HepG2 (cell line): Measurements from ENCODE around the gene AGPAT2. TPM values are rescaled to one million over a fixed set of nuclear protein-coding genes. Genes with fewer than 3 reads are reported as not detected.
A peak's percentile ranks its signal among the peaks of the same experiment; 100 is the strongest.

Source experiments
- ATAC-seq: fragments of 200-7000 bp; cut with Tn5 transposase; 3 replicates; pipeline ENCODE4 v1.9.1; 2020; ENCODE audit warnings: mild to moderate bottlenecking, moderate library complexity
- BruUV-seq: library from RNA; stranded (reverse); fragments of 400-500 nt; replicated peaks from 2 replicates; lab custom pipeline; 2021; lab: Mats Ljungman, UMichigan
- CTCF ChIA-PET: fragments of 300-600 bp; formaldehyde crosslinking; extraction: SDS; loops from one replicate; lab custom pipeline; 2021; ENCODE audit warnings: low total read pairs, inconsistent platforms, low intra/inter-chr PET ratio; lab: Yijun Ruan, JAX
- POLR2A ChIA-PET: fragments of 350-600 bp; sonication (Branson Sonifier 250); formaldehyde crosslinking; loops from one replicate; lab custom pipeline; 2020; ENCODE audit warnings: antibody characterized with exemption, inconsistent platforms; lab: Yijun Ruan, JAX
- DNase-seq: peaks from one replicate; pipeline ENCODE4 v3.0.0-alpha.2; 2015; ENCODE audit warnings: low spot score
- FAIRE-seq: peaks from 3 replicates; lab custom pipeline; 2011; peaks lifted over from hg19 to GRCh38; lab: Jason Lieb, UNC
- H2AFZ ChIP-seq: one replicate; pipeline ENCODE4 v1.6.1; 2011; ENCODE audit warnings: low read length, inconsistent platforms
- H3K27ac ChIP-seq: fragments of 300-600 bp; 3 replicates; pipeline ENCODE4 v1.8.0; 2011; ENCODE audit warnings: mixed run types, mild to moderate bottlenecking, mixed read lengths, low read length, inconsistent platforms; ENCODE audit not compliant: insufficient read depth; ENCODE audit errors: extremely low read length
- H3K27me3 ChIP-seq, 2 experiments: fragments of 200-600 bp in 1 of 2; 2 replicates in 1 of 2; 3 replicates in 1 of 2; pipeline versions ENCODE4 v1.6.0 to v1.8.0; 2011; ENCODE audit warnings: low read length in 2 of 2, mild to moderate bottlenecking in 2 of 2, moderate library complexity in 2 of 2, inconsistent platforms in 1 of 2; ENCODE audit not compliant: insufficient read depth in 2 of 2, control insufficient read depth in 1 of 2
- H3K36me3 ChIP-seq, 2 experiments: fragments of 200-600 bp in 1 of 2; replicated peaks in 1 of 2; 2 replicates in 1 of 2; 3 replicates in 1 of 2; pipeline versions ENCODE4 v1.5.1 to v1.8.0; 2011; ENCODE audit warnings: low read length in 2 of 2, inconsistent platforms in 1 of 2; ENCODE audit not compliant: insufficient read depth in 2 of 2, control insufficient read depth in 1 of 2
- H3K4me1 ChIP-seq: 2 replicates; pipeline ENCODE4 v1.5.1; 2012; ENCODE audit warnings: low read length, inconsistent platforms; ENCODE audit not compliant: insufficient read depth
- H3K4me2 ChIP-seq: 2 replicates; pipeline ENCODE4 v1.6.0; 2011; ENCODE audit warnings: low read depth, low read length, inconsistent platforms
- H3K4me3 ChIP-seq, 3 experiments: fragments of 200-600 bp in 1 of 3; sonication (generic), shearing (Covaris generic) in 1 of 3; replicated peaks in 1 of 3; 2 replicates each; pipeline ENCODE4 v1.5.1; 2011 to 2016; ENCODE audit warnings: low read length in 3 of 3, inconsistent platforms in 2 of 3, low read depth in 2 of 3, mild to moderate bottlenecking in 2 of 3, control low read depth in 1 of 3, mixed read lengths in 1 of 3; ENCODE audit not compliant: insufficient read depth in 1 of 3
- H3K79me2 ChIP-seq: one replicate; pipeline ENCODE4 v1.6.1; 2011; ENCODE audit warnings: low read length, inconsistent platforms; ENCODE audit not compliant: insufficient read depth
- H3K9ac ChIP-seq: 2 replicates; pipeline ENCODE4 v1.6.0; 2011; ENCODE audit warnings: mild to moderate bottlenecking, low read depth, low read length, inconsistent platforms; ENCODE audit not compliant: insufficient read depth
- H3K9me3 ChIP-seq: 2 replicates; pipeline ENCODE4 v1.5.1; 2012; ENCODE audit warnings: mild to moderate bottlenecking, low read length
- H4K20me1 ChIP-seq: 2 replicates; pipeline ENCODE4 v1.6.0; 2011; ENCODE audit warnings: inconsistent platforms, mild to moderate bottlenecking, low read length, moderate library complexity; ENCODE audit not compliant: insufficient read depth
- CCAR2 ChIP-seq: fragments of 200-400 bp; formaldehyde crosslinking; optimal IDR thresholded peaks from 2 replicates; pipeline ENCODE3; 2018; ENCODE audit warnings: low read depth, mild to moderate bottlenecking, low read length, moderate library complexity
- GABPA ChIP-seq, 2 experiments: IDR thresholded peaks; 2 replicates each; pipeline ENCODE4 v1.6.1; 2011 to 2016; ENCODE audit warnings: low read depth in 2 of 2, low read length in 1 of 2, missing biosample characterization in 1 of 2, missing genetic modification characterization in 1 of 2
- MTA1 ChIP-seq: sonication (generic); formaldehyde crosslinking; IDR thresholded peaks from 2 replicates; pipeline ENCODE4 v1.4.0; 2020; ENCODE audit warnings: missing genetic modification reagents, mild to moderate bottlenecking, borderline replicate concordance
- NPAS2 ChIP-seq: sonication (generic); formaldehyde crosslinking; IDR thresholded peaks from 2 replicates; pipeline ENCODE4 v1.8.0; 2022; ENCODE audit warnings: mild to moderate bottlenecking, missing genetic modification reagents, borderline replicate concordance
- PHF21A ChIP-seq: sonication (generic); formaldehyde crosslinking; IDR thresholded peaks from 2 replicates; pipeline ENCODE4 v1.5.0; 2020; ENCODE audit warnings: mild to moderate bottlenecking, missing genetic modification reagents
- ZNF75D ChIP-seq: sonication (generic); formaldehyde crosslinking; IDR thresholded peaks from 2 replicates; pipeline ENCODE4 v1.8.1; 2023; ENCODE audit warnings: missing genetic modification reagents, mild to moderate bottlenecking, borderline replicate concordance
- ZXDC ChIP-seq: sonication (generic); formaldehyde crosslinking; IDR thresholded peaks from 2 replicates; pipeline ENCODE4 v1.5.0; 2020; ENCODE audit warnings: mild to moderate bottlenecking, missing genetic modification reagents
- WGBS: methylation state at CpG from one replicate; pipeline ENCODE4 v1.1.6; 2017; ENCODE audit warnings: low lambda C conversion rate; 5-methylcytosine and 5-hydroxymethylcytosine counted together
- in situ Hi-C: cut with HindIII; loops from 2 replicates; pipeline ENCODE4 v1.10.0; 2017; ENCODE audit warnings: low pct_unique_long_range_greater_than_20kb; ENCODE audit not compliant: extremely low pct_ligation_motif_present
- intact Hi-C: fragments of 100-400 bp; cut with micrococcal nuclease; formaldehyde crosslinking; loops from one replicate; pipeline ENCODE4 v1.10.0; 2022; ENCODE audit not compliant: unreplicated experiment
- polyA plus RNA-seq, 8 experiments: library from polyadenylated mRNA; depleted of rRNA in 3 of 8; stranded (reverse) in 7 of 8; unstranded in 1 of 8; fragments of >200 nt; fragmentation: Illumina TruSeq in 4 of 8; extraction: Trizol in 4 of 8; gene quantifications; 2 replicates each; pipeline versions ENCODE4 v1.2.1 to v1.2.3, GENCODE V29; 2011 to 2016; ENCODE audit warnings: low read depth in 4 of 8, missing spikeins in 1 of 8, mixed read lengths in 1 of 8; ENCODE audit not compliant: insufficient read depth in 1 of 8
- total RNA-seq, 5 experiments: library from RNA; depleted of rRNA; stranded (reverse); fragments of >200 nt; fragmentation: Illumina TruSeq; extraction: Trizol; gene quantifications; 2 replicates each; pipeline ENCODE4 v1.2.3, GENCODE V29; 2016; ENCODE audit warnings: low read depth in 1 of 5
- TF ChIP-seq, protein P1 (sequence below): sonication (generic); formaldehyde crosslinking; IDR thresholded peaks from 2 replicates; pipeline ENCODE4 v1.5.0; 2020; ENCODE audit warnings: mild to moderate bottlenecking, missing genetic modification reagents, borderline replicate concordance
- TF ChIP-seq, protein P2 (sequence below): sonication (generic); formaldehyde crosslinking; conservative IDR thresholded peaks from 2 replicates; pipeline ENCODE4 v1.8.0; 2022; ENCODE audit warnings: low read depth, missing genetic modification reagents

AGPAT2 gene
- total and polyA plus RNA-seq, 2 of the 13 experiments (the other 11 are each of a cell fraction or from before 2014, with no cell fraction given), result 3.9 to 25.8 TPM

DNA sequence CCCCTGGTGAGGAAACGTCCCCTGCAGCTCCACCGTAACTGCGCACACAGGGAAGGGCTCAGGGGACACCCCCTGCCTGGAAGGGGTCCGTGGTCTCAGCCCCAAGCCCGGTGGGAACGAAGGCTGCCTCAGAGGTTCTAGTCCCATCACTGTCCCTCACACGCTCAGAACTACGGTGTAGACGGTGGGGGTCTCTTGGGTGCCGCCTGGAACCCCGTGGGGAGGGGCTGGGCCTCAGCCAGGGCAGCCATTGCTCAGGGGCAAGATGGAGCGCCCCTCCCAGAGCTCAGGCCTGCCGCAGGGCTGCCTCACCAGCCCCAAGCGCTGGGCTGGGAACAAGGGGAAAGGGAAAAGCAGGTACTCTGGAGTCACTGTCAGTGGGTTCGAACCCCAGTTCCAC is 2.9 kb downstream of the AGPAT2 start:
- Histone ChIP-seq H3K4me2 (no peak overlapping the region), H3K4me1 (peaks cover 49% of the 10 kb centered on the region), H3K36me3 (no peaks in the 10 kb centered on the region), H3K27me3 (peaks cover 5 to 38% of the 10 kb centered on the region in 2 experiments), H3K79me2 (no peaks in the 10 kb centered on the region), H4K20me1 (no peaks in the 10 kb centered on the region), H2AFZ (no peak overlapping the region), H3K4me3 (no peak overlapping the region), H3K27ac (no peak overlapping the region), H3K9ac (no peak overlapping the region), H3K9me3 (no peaks in the 10 kb centered on the region)
- in situ Hi-C loops, result no loop called here
- 91% methylated on average over 13 of the region's 15 CpGs for WGBS
- FAIRE-seq (no peak), ATAC-seq (no peak), DNase-seq (no peak)
- TF ChIP-seq, protein P1, sequence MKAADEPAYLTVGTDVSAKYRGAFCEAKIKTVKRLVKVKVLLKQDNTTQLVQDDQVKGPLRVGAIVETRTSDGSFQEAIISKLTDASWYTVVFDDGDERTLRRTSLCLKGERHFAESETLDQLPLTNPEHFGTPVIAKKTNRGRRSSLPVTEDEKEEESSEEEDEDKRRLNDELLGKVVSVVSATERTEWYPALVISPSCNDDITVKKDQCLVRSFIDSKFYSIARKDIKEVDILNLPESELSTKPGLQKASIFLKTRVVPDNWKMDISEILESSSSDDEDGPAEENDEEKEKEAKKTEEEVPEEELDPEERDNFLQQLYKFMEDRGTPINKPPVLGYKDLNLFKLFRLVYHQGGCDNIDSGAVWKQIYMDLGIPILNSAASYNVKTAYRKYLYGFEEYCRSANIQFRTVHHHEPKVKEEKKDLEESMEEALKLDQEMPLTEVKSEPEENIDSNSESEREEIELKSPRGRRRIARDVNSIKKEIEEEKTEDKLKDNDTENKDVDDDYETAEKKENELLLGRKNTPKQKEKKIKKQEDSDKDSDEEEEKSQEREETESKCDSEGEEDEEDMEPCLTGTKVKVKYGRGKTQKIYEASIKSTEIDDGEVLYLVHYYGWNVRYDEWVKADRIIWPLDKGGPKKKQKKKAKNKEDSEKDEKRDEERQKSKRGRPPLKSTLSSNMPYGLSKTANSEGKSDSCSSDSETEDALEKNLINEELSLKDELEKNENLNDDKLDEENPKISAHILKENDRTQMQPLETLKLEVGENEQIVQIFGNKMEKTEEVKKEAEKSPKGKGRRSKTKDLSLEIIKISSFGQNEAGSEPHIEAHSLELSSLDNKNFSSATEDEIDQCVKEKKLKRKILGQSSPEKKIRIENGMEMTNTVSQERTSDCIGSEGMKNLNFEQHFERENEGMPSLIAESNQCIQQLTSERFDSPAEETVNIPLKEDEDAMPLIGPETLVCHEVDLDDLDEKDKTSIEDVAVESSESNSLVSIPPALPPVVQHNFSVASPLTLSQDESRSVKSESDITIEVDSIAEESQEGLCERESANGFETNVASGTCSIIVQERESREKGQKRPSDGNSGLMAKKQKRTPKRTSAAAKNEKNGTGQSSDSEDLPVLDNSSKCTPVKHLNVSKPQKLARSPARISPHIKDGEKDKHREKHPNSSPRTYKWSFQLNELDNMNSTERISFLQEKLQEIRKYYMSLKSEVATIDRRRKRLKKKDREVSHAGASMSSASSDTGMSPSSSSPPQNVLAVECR, result 0 out of 2 replicates have a peak, but pooled peaks have one; percentile 17
- TF ChIP-seq GABPA (IDR thresholded peaks at IDR 0.05; ENCODE audit: low read depth, low read length), result no peak
- TF ChIP-seq GABPA (CRISPR knock-in tag; IDR thresholded peaks at IDR 0.05; ENCODE audit: low read depth), result no peak
- intact Hi-C loops, result no loop called here
- ChIA-PET CTCF (no interaction called here), POLR2A (no interaction called here)
- BruUV-seq, result no TSS peak

GRCh38 chr9:136683755-136684154 is 3.5 kb downstream of the AGPAT2 start:
- Histone ChIP-seq H3K9me3 (no peaks in the 10 kb centered on the region), H3K36me3 (no peaks in the 10 kb centered on the region), H4K20me1 (no peaks in the 10 kb centered on the region), H3K79me2 (no peaks in the 10 kb centered on the region), H3K4me2 (no peak overlapping the region), H3K27me3 (peaks cover 3 to 35% of the 10 kb centered on the region in 2 experiments), H3K4me3 (no peak overlapping the region), H3K9ac (no peak overlapping the region), H3K27ac (no peak overlapping the region), H2AFZ (no peak overlapping the region), H3K4me1 (peaks cover 55% of the 10 kb centered on the region)
- intact Hi-C loops (no loop called here), in situ Hi-C loops (no loop called here)
- FAIRE-seq (no peak), DNase-seq (no peak), ATAC-seq (no peak)
- WGBS, result 67% methylated on average over 4 of the region's 14 CpGs
- POLR2A ChIA-PET, result no interaction called here
- CTCF ChIA-PET, result no interaction called here
- BruUV-seq, result no TSS peak
- no peak for TF ChIP-seq ZNF75D (CRISPR knock-in tag)
- TF ChIP-seq ZXDC (CRISPR knock-in tag), result no peak
- TF ChIP-seq, protein P2, sequence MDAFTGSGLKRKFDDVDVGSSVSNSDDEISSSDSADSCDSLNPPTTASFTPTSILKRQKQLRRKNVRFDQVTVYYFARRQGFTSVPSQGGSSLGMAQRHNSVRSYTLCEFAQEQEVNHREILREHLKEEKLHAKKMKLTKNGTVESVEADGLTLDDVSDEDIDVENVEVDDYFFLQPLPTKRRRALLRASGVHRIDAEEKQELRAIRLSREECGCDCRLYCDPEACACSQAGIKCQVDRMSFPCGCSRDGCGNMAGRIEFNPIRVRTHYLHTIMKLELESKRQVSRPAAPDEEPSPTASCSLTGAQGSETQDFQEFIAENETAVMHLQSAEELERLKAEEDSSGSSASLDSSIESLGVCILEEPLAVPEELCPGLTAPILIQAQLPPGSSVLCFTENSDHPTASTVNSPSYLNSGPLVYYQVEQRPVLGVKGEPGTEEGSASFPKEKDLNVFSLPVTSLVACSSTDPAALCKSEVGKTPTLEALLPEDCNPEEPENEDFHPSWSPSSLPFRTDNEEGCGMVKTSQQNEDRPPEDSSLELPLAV (CRISPR knock-in tag), result no peak
- TF ChIP-seq MTA1 (CRISPR knock-in tag), result no peak
- TF ChIP-seq PHF21A, result no peak
- TF ChIP-seq NPAS2 (CRISPR knock-in tag), result no peak
- TF ChIP-seq CCAR2, result no peak
